GDM1 (cell line): ENCODE measurements around the gene TUBB2B.
"Not testable (repeated sequence)": the region's sequence is repeated elsewhere in the genome, so short reads cannot be mapped to it uniquely, and the experiment has no call there.

Source experiments
- DNase-seq: peaks from one replicate; lab custom pipeline; 2025; lab: John Stamatoyannopoulos, UW

TUBB2B gene

GRCh38 chr6:3209114-3210023 is 18.1 kb downstream of the TUBB2B start:
- no peak for DNase-seq

GRCh38 chr6:3208775-3209113 is 18.7 kb downstream of the TUBB2B start:
- no peak for DNase-seq

GRCh38 chr6:3208098-3208774 is 19.2 kb downstream of the TUBB2B start:
- no peak for DNase-seq

DNA sequence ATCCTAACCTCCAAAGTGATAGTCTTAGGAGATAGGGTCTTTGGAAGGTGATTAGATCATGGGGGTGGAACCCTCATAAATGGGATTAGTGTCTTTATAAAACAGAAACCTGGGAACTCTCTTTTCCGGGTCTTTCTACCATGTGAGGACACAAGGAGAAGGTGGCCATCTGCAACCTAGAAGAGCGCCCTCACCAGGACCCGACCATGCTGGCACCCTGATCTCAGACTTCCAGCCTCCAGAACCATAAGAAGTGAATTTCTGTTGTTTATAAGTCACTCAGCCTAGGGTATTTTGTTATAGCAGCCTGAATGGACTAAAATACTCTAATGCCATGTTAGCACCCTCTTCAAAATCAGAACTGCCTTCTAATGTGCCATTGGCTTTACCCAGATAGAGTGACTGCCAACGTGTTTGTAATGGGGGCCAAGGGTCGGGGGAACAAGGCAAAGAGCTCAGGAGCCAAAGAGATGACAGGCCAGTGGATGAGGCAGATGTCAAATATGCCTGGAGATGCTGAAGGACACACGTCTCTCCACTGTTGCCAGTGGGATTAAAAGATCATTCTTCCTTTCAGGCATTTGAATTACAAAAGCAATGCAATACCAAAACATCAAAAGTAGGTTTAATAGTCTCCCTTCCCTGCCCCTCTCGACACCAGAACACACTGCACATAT is 21.0 kb downstream of the TUBB2B start:
- no peak for DNase-seq

- DNase-seq = no peak
Observed at GRCh38 chr6:3205913-3206312, 21.5 kb downstream of the TUBB2B start.

DNA sequence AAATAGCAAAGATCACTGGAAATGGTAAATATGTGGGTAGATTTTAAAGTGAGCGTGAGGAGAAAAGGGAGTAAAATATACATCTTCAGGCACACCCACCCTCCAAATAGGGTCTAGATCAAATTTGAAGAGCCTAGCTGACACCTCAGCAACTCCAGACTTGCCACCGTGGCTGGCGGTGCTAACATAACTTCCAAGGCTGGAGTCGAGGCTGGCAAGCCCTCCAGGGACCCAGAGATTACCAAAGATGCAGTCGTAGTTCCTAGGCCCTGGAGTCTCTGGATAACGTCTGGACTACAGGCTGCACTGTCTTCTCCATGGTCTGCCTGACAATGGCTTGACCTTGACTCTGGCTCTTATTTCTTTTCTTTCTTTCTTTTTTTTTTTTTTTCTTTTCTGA is 22.5 kb downstream of the TUBB2B start:
- no peak for DNase-seq

DNA sequence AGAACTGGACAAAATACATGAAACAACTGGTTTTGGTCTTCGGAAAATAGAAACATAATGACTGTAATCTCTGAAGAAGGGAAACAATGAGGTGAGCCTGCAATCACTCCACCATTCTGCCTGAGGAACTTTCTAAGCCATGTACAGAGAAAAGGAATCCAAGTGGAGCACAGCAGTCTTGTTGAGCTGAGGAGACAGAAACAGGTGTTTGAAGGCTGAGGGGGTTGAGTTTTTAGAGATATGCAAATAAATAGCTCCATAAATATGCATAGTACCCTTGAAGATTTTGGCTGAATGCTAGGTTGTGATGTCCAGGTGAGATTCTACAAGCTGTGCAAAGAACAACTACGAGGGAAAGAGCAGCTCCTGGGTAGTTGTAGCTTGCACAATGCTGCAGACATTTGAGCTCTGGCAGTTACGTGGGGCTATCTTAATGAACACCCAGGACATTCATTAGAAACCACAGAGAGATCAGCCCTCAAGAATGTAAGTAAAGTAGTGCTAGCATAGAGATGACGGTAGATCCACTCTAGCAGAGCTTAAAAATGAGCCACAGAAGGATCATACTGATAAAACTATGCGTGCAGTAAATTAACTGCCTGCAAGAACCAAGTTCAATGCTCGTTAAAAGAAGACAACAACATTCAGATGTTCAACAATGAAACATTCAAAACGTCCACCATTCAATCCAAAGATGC is 24.3 kb downstream of the TUBB2B start:
- DNase-seq = no peak

DNA sequence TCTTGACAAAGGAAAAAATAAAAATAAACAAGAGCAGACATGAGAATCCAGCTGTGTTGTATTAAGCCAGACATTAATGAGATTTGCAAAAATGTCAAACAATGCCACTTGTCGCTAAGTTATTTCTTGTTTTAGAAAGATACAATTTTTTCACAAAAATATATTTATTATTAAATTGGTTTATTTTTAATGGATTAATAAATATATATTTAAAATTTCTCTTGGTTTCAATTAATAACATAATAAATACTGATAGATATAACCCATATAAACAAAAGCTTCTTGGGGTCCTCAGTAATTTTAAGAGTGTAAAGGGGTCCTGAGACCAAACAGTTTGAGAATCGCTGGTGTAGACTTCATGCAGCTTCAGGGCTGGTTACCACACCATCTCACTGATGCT is 26.1 kb downstream of the TUBB2B start:
- DNase-seq = no peak

DNA sequence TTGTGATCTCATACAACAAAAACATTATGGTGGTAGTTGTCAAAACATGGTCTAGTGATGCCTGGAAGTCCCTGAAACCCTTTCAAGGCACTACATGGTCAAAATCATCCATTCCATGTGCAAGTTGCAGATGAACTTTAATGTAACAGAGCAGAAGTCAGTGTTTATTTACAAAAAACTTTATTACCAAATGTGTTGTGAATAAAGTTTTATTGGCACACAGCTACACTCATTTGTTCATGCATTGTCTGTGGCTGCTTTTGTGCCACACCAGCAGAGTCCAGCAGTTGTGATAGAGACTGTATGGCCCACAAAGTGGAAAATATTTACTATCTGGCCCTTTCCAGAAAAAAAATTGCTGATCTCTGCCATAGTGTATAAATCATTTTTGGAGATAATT is 26.8 kb downstream of the TUBB2B start:
- no peak for DNase-seq

GRCh38 chr6:3199382-3199781 is 28.1 kb downstream of the TUBB2B start:
- DNase-seq = no peak

- not testable (repeated sequence) for DNase-seq
Observed at GRCh38 chr6:3197734-3198133, 29.7 kb downstream of the TUBB2B start.

DNA sequence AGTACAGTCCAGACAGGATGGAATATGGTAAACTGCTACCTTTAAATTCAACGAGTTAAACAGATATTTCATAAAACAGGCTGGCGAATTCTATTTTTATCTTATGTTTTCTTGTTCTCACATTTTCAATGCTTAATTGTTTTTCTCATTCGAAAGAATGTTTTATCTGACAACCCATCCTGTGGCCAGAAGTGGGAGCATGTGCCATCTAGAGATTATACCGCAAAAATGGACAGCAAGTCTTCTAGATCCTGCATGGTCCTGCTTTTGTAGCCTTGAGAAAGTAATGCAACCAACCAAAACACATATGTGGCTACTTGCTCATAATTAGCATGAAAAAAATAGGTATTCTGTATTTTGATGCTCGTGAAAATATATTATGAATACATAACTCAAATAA is 30.7 kb downstream of the TUBB2B start:
- DNase-seq = no peak

- no peak for DNase-seq
Observed at GRCh38 chr6:3195695-3196497, 31.6 kb downstream of the TUBB2B start.

DNA sequence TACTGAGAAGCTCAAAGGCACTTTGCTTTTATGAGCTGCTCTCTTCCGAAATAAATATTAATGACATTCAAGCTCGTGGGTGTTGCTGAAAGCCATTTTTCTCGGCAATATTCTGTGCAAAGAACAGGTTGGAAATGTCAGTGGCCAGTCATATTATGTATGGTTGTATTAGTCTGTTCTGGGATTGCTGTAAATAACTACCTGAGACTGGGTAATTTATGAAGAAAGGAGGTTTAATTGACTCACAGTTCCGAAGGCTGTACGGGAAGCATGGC is 32.1 kb downstream of the TUBB2B start:
- DNase-seq = no peak

GRCh38 chr6:3194535-3195419 is 32.7 kb downstream of the TUBB2B start:
- no peak for DNase-seq

- DNase-seq = no peak
Observed at GRCh38 chr6:3193102-3193849, 34.2 kb downstream of the TUBB2B start.

- no peak for DNase-seq
Observed at GRCh38 chr6:3190779-3191178, 36.7 kb downstream of the TUBB2B start.

DNA sequence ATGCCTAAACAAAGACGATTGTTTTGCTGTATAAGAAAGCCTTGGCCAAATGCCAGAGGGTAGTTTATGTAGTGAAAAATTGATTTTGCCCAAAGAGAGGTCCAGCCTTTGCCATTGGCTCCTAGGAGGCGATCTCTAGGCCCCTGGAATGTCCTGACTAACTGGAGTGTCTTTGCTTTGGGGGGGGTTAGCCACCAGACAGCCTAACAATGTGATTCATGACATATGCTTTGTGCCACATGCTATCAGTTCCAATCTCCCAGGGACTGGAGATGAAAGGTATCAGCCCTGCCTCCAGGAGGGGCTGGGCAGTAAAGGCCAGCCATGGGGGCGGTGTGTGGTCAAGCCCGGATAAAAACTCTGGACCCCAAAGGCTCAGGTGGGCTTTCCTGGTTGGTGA is 37.4 kb downstream of the TUBB2B start:
- no peak for DNase-seq

DNA sequence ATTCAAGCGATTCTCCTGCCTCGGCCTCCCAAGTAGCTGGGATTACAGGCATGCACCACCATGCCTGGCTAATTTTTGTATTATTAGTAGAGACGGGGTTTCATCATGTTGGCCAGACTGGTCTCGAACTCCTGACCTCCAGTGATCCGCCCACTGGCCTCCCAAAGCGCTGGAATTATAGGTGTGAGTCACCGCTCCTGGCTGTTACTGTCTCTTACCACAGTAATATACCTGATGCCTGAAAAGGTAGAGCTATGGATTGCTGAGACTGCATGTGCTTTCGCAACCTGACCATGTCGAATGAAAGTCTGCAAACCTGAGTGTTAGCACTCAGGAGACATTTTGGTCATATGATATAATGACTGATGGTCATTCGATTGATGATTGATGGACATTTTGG is 38.3 kb downstream of the TUBB2B start:
- DNase-seq = not testable (repeated sequence)

GRCh38 chr6:3188262-3188661 is 39.2 kb downstream of the TUBB2B start:
- no peak for DNase-seq
